Fibroblast of skin of left quadriceps (primary cell): ENCODE data around the gene OR2V2.

ENCODE experiments used
- DNase-seq, 2 experiments: peaks; one replicate each; pipeline ENCODE4 v3.0.0-alpha.2; 2013; ENCODE audit warnings: low read depth in 2 of 2

OR2V2 gene

DNA sequence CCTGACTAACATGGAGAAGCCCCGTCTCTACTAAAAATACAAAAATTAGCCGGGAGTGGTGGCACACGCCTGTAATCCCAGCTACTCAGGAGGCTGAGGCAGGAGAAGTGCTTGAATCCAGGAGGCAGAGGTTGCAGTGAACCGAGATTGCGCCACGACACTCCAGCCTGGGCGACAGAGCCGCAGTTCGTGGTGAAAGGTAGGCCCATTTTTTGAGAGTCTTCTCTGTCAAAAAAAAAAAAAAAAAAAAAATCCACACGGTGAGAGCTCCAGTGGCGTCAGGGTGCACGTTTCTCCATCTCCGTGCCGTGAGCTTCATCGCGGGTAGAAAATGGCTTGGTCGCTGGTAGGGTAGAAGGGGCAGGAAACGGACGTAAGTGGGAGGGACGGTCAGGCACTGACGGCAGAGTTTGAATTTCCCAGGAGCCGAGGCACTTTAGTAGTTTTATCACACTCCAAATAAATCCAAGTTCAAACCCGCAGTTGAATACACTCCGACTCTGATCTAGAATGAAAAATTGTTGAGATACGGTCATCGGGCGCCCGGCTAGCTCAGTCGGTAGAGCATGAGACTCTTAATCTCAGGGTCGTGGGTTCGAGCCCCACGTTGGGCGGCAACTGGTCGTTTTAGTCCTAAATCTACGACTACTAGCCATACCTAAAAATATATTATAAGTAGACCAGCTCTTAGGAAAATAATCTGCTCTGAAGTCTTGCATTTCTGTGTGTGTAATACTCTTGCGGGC is 60.0 kb downstream of the OR2V2 start:
- peak; percentile 81 to 83 for DNase-seq

GRCh38 chr5:181207960-181208253 is 60.5 kb downstream of the OR2V2 start:
- DNase-seq, result no peak
